ENCODE results near the gene ACKR3. TPM values are rescaled to one million over a fixed set of nuclear protein-coding genes. Genes with fewer than 3 reads are reported as not detected.

The ACKR3 gene
- total RNA-seq, 3 donors from 2014 or later: 15.1 to 39.4 (median 23.6) TPM

DNA sequence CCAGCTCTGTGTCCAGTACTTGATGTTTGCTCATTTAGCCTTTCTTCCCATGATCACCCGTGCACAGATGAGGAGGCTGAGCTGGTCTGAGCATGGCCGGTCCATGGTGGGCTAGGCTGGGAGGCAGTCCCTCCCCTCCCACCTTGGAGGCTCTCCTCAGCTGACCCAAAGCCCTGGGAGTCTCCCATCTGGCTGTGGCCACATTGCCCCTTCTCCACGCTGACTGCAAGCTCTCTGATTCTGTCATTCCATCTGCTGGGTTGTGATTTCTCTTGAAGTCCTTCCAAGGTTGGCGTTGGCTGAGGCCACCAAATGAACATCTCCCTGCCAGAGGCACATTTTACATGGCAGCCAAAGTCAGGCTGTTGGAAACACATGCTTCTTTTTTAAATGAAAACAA, 44.0 kb downstream of the ACKR3 start:
- no peak overlapping the region for H3K27ac ChIP-seq
- TF ChIP-seq CTCF (IDR thresholded peaks at IDR 0.05) (no peak), POLR2AphosphoS5 (IDR thresholded peaks at IDR 0.05) (no peak), POLR2A (IDR thresholded peaks at IDR 0.05) (no peak)
- intact Hi-C loops (cut with DNase I; ENCODE audit: low total_unique reads): no loop called here
- DNase-seq (ENCODE audit: low spot score in 2 of 2): no peak
- H3K9me3 ChIP-seq: no peaks in the 10 kb centered on the region
- no peaks in the 10 kb centered on the region for H3K27me3 ChIP-seq
- H3K4me1 ChIP-seq: no peaks in the 10 kb centered on the region
- no peak overlapping the region for H3K4me3 ChIP-seq
- H3K36me3 ChIP-seq: no peaks in the 10 kb centered on the region

DNA sequence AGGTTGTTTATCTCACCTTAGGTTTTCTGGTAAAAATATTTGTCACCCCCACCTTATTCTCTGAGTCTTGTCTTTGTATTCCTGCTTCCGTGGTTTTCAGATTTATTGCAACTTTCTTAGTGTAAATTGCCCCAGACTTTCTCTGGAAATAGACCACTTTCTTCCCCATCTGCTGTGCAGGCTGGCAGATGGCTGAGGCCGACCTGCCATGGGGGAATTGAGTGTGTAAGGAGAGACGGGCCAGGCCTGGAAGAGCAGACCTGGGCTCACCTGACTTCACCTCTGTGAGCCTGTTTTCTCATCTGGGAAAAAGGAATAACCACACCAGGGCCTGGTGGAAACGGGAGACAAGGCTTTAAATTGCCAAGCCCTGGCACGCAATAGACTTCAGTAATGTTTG, 44.9 kb downstream of the ACKR3 start:
- H3K36me3 ChIP-seq: no peaks in the 10 kb centered on the region
- no peaks in the 10 kb centered on the region for H3K9me3 ChIP-seq
- no peak for TF ChIP-seq POLR2A (IDR thresholded peaks at IDR 0.05)
- TF ChIP-seq CTCF (IDR thresholded peaks at IDR 0.05): no peak
- no peak for TF ChIP-seq POLR2AphosphoS5 (IDR thresholded peaks at IDR 0.05)
- intact Hi-C loops (cut with DNase I; ENCODE audit: low total_unique reads): no loop called here
- no peaks in the 10 kb centered on the region for H3K4me1 ChIP-seq
- no peak overlapping the region for H3K4me3 ChIP-seq
- DNase-seq (ENCODE audit: low spot score in 2 of 2): no peak
- no peaks in the 10 kb centered on the region for H3K27me3 ChIP-seq
- no peak overlapping the region for H3K27ac ChIP-seq

GRCh38 chr2:236616031-236616430, 46.4 kb downstream of the ACKR3 start:
- DNase-seq (ENCODE audit: low spot score in 2 of 2): no peak
- no peak overlapping the region for H3K27ac ChIP-seq
- H3K4me1 ChIP-seq: no peaks in the 10 kb centered on the region
- TF ChIP-seq POLR2AphosphoS5 (IDR thresholded peaks at IDR 0.05) (no peak), POLR2A (IDR thresholded peaks at IDR 0.05) (no peak), CTCF (IDR thresholded peaks at IDR 0.05) (no peak)
- no peaks in the 10 kb centered on the region for H3K9me3 ChIP-seq
- no peak overlapping the region for H3K4me3 ChIP-seq
- intact Hi-C loops (cut with DNase I; ENCODE audit: low total_unique reads): no loop called here
- no peaks in the 10 kb centered on the region for H3K36me3 ChIP-seq
- H3K27me3 ChIP-seq: no peaks in the 10 kb centered on the region

DNA sequence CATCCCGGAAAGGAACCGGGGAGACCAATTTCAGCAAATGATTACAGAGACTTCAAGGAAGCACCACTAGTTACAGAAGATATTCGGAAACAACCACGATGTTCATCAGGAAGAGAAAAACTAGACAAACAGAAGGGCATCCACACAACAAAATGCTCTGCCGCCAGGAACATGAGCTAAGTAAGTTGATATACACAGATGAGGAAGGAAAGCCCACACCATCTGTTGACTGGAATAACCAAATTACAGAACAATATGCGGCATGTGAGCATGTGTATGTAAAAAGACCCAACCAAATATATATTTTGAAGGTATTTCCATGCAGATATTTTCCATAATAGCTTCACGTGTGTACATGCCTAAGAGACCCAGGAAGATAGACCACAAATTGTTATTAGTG, 47.0 kb downstream of the ACKR3 start:
- no peaks in the 10 kb centered on the region for H3K36me3 ChIP-seq
- intact Hi-C loops (cut with DNase I; ENCODE audit: low total_unique reads): no loop called here
- H3K27me3 ChIP-seq: no peaks in the 10 kb centered on the region
- no peak overlapping the region for H3K4me3 ChIP-seq
- DNase-seq (ENCODE audit: low spot score in 2 of 2): no peak
- H3K9me3 ChIP-seq: no peaks in the 10 kb centered on the region
- H3K4me1 ChIP-seq: no peaks in the 10 kb centered on the region
- no peak for TF ChIP-seq CTCF (IDR thresholded peaks at IDR 0.05)
- TF ChIP-seq POLR2AphosphoS5 (IDR thresholded peaks at IDR 0.05): no peak
- no peak for TF ChIP-seq POLR2A (IDR thresholded peaks at IDR 0.05)
- H3K27ac ChIP-seq: no peak overlapping the region

- no peaks in the 10 kb centered on the region for H3K4me1 ChIP-seq
- no peak for DNase-seq (ENCODE audit: low spot score in 2 of 2)
- TF ChIP-seq POLR2AphosphoS5 (IDR thresholded peaks at IDR 0.05): no peak
- TF ChIP-seq CTCF (IDR thresholded peaks at IDR 0.05): no peak
- no peak for TF ChIP-seq POLR2A (IDR thresholded peaks at IDR 0.05)
Measured at GRCh38 chr2:236617221-236617737, 47.7 kb downstream of the ACKR3 start.

More at GRCh38 chr2:236617221-236617737, 47.7 kb downstream of the ACKR3 start:
- no peak overlapping the region for H3K27ac ChIP-seq
- H3K4me3 ChIP-seq: no peak overlapping the region
- no peaks in the 10 kb centered on the region for H3K9me3 ChIP-seq
- intact Hi-C loops (cut with DNase I; ENCODE audit: low total_unique reads): no loop called here
- H3K36me3 ChIP-seq: no peaks in the 10 kb centered on the region
- no peaks in the 10 kb centered on the region for H3K27me3 ChIP-seq

All from breast epithelium (tissue), 4 donors.